ENCODE measurements around the gene LKAAEAR1.

GRCh38 chr20:64113444-64113775, 29.2 kb upstream of the LKAAEAR1 start:
- TF ChIP-seq POLR2A (IDR thresholded peaks at IDR 0.05) (no peak), CTCF (IDR thresholded peaks at IDR 0.05) (no peak)

Measured in Peyer's patch (tissue), 4 donors.